Measurements from ENCODE around the gene RUVBL2. TPM values are rescaled to one million over a fixed set of nuclear protein-coding genes. Genes with fewer than 3 reads are reported as not detected.
A peak's percentile ranks its signal among the peaks of the same experiment; 100 is the strongest.
"Not testable (repeated sequence)": the region's sequence is repeated elsewhere in the genome, so short reads cannot be mapped to it uniquely, and the experiment has no call there.

Gene RUVBL2
- total RNA-seq, 1 donor from 2014 or later, result 125 TPM

DNA sequence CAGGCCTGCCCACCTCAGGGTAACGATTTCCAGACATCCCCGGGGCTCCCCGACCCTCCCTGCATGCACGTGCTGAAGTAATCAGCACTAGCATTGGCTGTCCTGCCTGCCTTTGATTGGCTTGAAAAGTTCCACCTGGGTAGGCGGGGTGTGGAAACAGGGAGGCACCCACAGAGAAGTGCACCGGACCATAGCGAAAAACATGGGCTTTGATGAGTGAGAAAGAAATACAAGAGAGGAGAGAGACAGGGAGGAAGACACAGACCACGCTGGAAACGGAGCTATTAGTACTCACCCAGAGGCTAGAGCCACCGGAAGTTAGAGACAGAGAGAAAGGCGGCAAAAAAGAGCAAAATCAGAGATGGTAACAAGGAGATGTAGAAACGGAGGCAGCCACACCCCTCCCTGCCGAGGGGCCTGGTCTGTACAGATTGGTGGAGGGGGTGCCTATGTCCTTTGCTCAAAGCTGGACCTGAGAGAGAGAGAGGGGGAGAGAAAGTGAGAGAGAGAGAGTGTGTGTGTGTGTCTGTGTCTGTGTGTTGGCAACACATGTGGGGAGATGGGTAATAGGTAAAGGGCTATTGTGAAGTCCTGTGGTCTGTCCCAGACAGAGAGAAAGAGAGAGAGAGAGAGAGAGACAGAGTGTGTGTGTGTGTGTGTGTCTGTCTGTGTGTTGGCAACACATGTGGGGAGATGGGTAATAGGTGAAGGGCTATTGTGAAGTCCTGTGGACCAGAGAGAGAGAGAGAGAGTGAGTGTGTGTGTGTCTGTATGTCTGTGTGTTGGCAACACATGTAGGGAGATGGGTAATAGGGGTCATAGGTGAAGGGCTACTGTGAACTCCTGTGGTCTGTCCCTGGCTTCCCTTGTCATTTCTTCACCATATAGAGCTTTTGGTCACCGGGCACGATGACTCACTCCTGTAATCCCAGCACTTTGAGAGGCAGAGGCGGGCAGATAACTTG lies 27.5 kb downstream of the RUVBL2 start:
- no peak for DNase-seq (ENCODE audit: low read depth, low spot score)
- Mint-ChIP-seq H3K36me3 (ENCODE audit: low read depth) (no peaks in the 10 kb centered on the region), H3K4me1 (peaks cover 11% of the 10 kb centered on the region), H3K9me3 (no peaks in the 10 kb centered on the region), H3K27ac (ENCODE audit: unreplicated experiment) (no peak overlapping the region), H3K27me3 (ENCODE audit: low read depth) (peaks cover 56% of the 10 kb centered on the region), H3K4me3 (peak overlapping the region; percentile 25)
- no peak for TF ChIP-seq CTCF (conservative IDR thresholded peaks at IDR 0.05)

GRCh38 chr19:49022116-49022515 lies 28.4 kb downstream of the RUVBL2 start:
- TF ChIP-seq CTCF (conservative IDR thresholded peaks at IDR 0.05), result no peak
- no peak overlapping the region for H3K27ac Mint-ChIP-seq (ENCODE audit: unreplicated experiment)

DNA sequence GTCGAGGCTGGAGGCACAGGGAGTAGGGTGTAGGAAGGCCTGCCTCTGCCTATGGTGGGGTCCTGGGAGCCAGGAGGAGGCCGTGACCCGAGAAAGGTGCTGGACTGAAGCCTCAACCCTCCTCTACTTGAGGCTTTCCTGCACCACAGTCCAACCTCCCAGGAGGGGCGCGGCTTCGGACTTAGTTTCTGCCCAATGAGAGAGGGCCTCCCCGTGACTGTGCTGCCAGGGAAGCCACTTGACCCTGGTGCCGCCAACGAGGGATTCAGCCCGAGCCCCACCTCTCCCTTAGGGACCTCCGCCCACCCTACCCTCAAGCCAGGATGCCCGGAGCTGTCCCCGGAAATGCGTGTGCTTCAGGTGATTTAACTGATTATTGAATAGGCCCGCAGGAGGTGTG lies 30.5 kb downstream of the RUVBL2 start, which contains the start of gene CGB3:
TSS of gene CGB3 (minus strand) at position 101 of the 400 bp plus-strand sequence. CDS start 362 bp downstream, outside the sequence.
- DNase-seq (ENCODE audit: low read depth, low spot score); H3K4me3 Mint-ChIP-seq; H3K36me3 Mint-ChIP-seq (ENCODE audit: low read depth); H3K27ac Mint-ChIP-seq (ENCODE audit: unreplicated experiment); H3K4me1 Mint-ChIP-seq; H3K9me3 Mint-ChIP-seq: not testable (repeated sequence)
- peaks cover 33% of the 10 kb centered on the region for H3K27me3 Mint-ChIP-seq (ENCODE audit: low read depth)

More at GRCh38 chr19:49022116-49022515, 28.4 kb downstream of the RUVBL2 start:
- Mint-ChIP-seq H3K4me1 (peaks cover 11% of the 10 kb centered on the region), H3K9me3 (no peaks in the 10 kb centered on the region), H3K4me3 (no peak overlapping the region), H3K27me3 (ENCODE audit: low read depth) (peaks cover 54% of the 10 kb centered on the region), H3K36me3 (ENCODE audit: low read depth) (no peaks in the 10 kb centered on the region)
- DNase-seq (ENCODE audit: low read depth, low spot score), result no peak

- H3K27me3 Mint-ChIP-seq (ENCODE audit: low read depth), result peaks cover 24% of the 10 kb centered on the region
- H3K4me3 Mint-ChIP-seq; DNase-seq (ENCODE audit: low read depth, low spot score); H3K9me3 Mint-ChIP-seq; H3K4me1 Mint-ChIP-seq; H3K36me3 Mint-ChIP-seq (ENCODE audit: low read depth); H3K27ac Mint-ChIP-seq (ENCODE audit: unreplicated experiment): not testable (repeated sequence)
These were observed 31.4 kb downstream of the RUVBL2 start for GRCh38 chr19:49025088-49025487.

GRCh38 chr19:49025599-49025998 lies 31.9 kb downstream of the RUVBL2 start:
- not testable (repeated sequence) for H3K4me3 Mint-ChIP-seq; H3K4me1 Mint-ChIP-seq; H3K36me3 Mint-ChIP-seq (ENCODE audit: low read depth); DNase-seq (ENCODE audit: low read depth, low spot score); H3K9me3 Mint-ChIP-seq; H3K27ac Mint-ChIP-seq (ENCODE audit: unreplicated experiment)
- H3K27me3 Mint-ChIP-seq (ENCODE audit: low read depth), result peaks cover 19% of the 10 kb centered on the region

GRCh38 chr19:49028686-49029085 lies 35.0 kb downstream of the RUVBL2 start:
- not testable (repeated sequence) for H3K27me3 Mint-ChIP-seq (ENCODE audit: low read depth); H3K4me3 Mint-ChIP-seq; H3K27ac Mint-ChIP-seq (ENCODE audit: unreplicated experiment); DNase-seq (ENCODE audit: low read depth, low spot score); H3K9me3 Mint-ChIP-seq; H3K36me3 Mint-ChIP-seq (ENCODE audit: low read depth); H3K4me1 Mint-ChIP-seq

GRCh38 chr19:49029749-49030148 lies 36.1 kb downstream of the RUVBL2 start:
- H3K9me3 Mint-ChIP-seq; H3K4me1 Mint-ChIP-seq; H3K27ac Mint-ChIP-seq (ENCODE audit: unreplicated experiment); H3K4me3 Mint-ChIP-seq; H3K27me3 Mint-ChIP-seq (ENCODE audit: low read depth); H3K36me3 Mint-ChIP-seq (ENCODE audit: low read depth); DNase-seq (ENCODE audit: low read depth, low spot score): not testable (repeated sequence)

GRCh38 chr19:49030323-49030722 lies 36.6 kb downstream of the RUVBL2 start:
- H3K27ac Mint-ChIP-seq (ENCODE audit: unreplicated experiment); H3K9me3 Mint-ChIP-seq; H3K4me3 Mint-ChIP-seq; DNase-seq (ENCODE audit: low read depth, low spot score); H3K4me1 Mint-ChIP-seq; H3K27me3 Mint-ChIP-seq (ENCODE audit: low read depth); H3K36me3 Mint-ChIP-seq (ENCODE audit: low read depth): not testable (repeated sequence)
